HG03432 (cell line): ENCODE measurements around the gene CILP2.

Source experiments
- ATAC-seq: cut with Tn5 transposase; IDR thresholded peaks from one replicate; pipeline ENCODE4 v1.9.1; 2021; ENCODE audit warnings: mild to moderate bottlenecking, moderate library complexity; ENCODE audit not compliant: unreplicated experiment

CILP2 gene

GRCh38 chr19:19562665-19563347 lies 24.7 kb downstream of the CILP2 start:
- no peak for ATAC-seq

- no peak for ATAC-seq
Observed at GRCh38 chr19:19563348-19563848, 25.3 kb downstream of the CILP2 start.

GRCh38 chr19:19566306-19566705 lies 28.2 kb downstream of the CILP2 start:
- no peak for ATAC-seq

- no peak for ATAC-seq
Observed at GRCh38 chr19:19567391-19567790, 29.3 kb downstream of the CILP2 start.

DNA sequence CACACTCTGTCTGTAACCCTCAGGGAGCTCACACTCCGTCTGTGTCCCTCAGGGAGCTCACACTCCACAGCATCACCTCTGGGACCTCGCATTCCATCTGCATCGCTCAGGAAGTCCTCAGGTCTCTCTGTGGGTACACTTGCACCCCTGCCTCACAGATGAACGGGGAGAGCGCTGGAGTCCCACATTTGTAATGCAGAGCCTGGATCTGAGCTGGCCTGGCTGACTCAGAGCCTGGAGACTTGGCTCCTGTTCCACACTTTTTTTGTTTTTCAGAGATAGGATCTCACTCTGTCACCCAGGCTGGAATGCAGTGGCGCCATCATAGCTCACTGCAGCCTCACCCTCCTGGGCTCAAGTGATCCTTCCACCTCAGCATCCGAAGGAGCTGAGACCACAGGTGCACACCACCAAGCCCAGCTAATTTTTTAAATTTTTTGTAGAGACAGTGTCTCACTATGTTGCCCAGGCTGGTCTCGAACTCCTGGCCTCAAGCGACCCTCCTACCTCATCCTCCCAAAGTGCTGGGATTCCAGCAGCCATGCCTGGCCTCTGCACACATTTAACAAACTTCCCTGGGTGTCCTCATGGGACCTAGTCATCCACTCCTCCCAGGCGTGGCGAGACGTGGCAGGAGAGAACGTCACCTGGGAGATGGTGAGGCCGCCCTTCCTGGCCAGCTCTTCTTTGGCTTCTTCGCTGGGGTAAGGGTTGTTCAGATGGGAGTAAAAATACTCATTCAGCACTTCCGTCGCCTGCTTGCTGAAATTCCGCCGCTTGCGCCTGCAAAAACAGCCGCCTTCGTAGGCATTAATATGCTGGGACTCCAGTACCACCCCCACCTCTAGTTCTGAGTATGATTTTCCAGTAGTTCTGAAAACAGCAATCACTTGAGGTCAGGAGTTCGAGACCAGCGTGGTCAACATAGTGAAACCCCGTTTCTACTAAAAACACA lies 31.0 kb downstream of the CILP2 start:
- no peak for ATAC-seq

- no peak for ATAC-seq
Observed at GRCh38 chr19:19570571-19570970, 32.5 kb downstream of the CILP2 start.

- no peak for ATAC-seq
Observed at GRCh38 chr19:19571071-19571786, 33.2 kb downstream of the CILP2 start.

DNA sequence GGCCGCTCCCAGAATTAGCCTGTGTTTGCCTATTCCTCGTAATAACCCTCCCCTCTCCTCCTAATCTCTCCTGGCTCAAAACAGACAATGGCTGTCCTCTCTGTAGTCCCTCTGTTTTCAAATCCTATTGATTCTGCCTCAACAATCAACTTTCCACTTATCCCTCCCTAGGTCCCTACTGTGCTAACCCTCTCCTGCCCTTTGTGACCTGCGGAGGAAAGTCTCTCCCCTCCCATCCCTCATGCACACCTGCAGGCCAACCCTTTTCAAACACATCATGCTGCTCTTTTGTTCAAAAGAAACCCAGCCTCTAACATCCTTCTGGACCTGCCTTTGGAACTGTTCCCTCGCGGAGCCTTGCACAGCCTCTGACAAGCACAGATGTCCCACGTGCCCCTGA lies 37.3 kb downstream of the CILP2 start:
- ATAC-seq, result no peak

- ATAC-seq, result no peak
Observed at GRCh38 chr19:19578252-19578651, 40.2 kb downstream of the CILP2 start.

DNA sequence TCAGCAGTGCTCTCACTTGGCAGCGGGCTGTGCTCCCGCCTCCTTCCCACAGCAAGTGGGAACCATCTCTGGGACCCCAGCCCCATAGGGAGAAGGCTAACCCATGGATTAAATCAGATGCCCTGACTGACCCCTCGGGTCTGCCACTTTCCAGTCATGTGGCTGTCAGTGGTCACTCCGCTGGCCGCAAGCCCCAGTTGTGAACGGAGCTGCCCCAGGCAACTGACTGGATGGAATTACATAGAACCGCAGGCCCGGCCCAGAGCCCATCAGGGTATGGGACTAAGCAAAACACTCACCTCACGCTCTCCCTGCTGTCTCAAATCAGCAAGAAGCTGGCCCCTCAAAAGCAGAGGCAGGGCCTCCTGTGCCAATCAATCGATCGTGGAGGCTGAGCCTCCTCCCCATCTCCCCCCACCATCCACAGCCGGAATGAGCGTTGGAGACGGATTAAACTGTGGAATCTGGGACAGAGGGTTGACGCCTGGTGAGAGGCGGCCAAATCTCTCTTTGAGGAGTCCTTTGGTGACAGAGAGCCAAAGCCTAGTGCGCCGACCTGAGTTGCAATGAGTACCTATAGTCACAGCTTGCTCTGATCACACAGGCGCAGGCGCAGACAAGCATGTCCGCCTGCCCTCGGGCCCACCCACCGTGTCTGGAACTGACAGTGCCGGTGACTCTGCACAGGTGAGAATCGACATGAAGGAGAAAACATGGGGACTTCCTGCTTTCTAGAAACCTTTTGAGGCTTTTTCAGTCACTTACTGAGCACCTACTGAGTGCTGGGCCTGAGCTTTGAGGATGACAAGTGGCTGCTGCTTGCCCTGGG lies 41.7 kb downstream of the CILP2 start:
- ATAC-seq, result no peak

GRCh38 chr19:19580418-19580817 lies 42.4 kb downstream of the CILP2 start:
- ATAC-seq, result no peak

DNA sequence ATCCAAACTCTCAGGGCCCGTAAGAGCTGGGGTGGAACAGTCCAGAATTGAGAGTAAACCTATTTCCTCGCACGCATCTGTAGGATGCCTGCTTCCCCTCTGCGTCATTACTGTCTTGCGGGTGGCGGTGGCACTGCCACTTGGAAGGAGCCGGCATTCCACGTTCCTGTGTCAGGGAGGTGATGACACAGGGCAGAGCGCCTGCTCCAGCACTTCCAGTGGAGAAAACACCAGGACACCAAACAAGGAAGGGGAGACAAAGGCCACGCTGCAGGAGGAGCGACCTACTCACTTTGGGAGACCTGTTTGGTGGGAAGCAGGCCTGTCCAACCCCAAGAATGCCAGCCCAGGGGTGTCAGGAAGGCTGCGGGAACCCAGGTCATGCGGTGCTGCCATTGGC lies 43.3 kb downstream of the CILP2 start:
- no peak for ATAC-seq

DNA sequence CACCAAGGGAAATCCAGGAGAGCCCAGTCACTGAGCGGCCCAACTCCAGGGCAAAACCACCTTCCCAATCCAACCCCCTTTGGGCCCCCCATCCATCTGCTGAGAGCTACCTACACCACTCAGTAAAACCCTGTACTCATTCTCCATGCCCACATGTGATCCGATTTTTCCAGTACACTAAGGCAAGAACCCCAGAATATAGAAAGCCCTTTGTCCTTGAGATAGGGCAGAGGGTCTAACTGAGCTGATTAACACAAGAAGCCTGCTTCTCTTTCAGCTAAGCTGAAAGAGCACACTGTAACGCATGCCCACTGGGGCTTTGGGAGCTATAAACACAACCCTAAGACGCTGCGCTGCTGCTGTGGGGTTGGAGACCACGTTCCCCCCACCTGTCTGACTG lies 44.4 kb downstream of the CILP2 start:
- ATAC-seq, result no peak

DNA sequence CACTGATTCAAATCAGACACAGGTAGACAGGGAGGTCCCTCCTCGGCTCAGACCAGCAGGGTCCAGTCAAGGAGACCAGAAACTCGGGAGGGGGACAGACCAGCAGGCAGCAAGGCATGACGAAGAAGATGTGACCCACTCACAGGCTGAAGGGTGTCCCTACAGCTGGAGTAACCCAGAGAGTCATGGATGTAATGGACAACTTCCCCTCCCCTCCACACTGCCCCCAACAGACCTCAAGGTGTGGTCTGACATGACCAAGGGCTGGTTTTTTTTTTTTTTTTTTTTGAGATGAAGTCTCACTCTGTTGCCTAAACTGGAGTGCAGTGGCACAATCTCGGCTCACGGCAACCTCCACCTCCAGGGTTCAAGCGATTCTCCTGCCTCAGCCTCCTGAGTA lies 46.3 kb downstream of the CILP2 start:
- no peak for ATAC-seq

DNA sequence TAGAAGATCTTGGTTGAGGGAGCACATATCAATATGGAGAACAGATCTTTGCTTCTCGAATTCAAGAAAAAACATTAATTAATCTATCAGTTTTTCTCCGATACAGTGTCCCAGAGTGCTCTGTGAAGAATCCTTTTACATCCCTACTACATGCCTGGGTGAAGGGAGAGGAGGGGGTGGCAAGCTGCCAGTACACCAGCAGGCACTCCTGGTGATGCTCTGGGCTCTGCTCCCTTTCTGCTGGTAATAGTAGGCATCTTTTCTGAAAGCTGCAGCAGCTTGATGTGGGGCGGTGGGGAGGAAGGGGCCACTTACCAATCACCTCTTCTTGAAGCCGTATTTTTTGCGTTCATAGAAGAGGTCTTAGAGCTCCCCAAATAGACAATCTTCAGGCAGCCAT lies 49.7 kb downstream of the CILP2 start:
- ATAC-seq, result no peak

GRCh38 chr19:19588546-19588945 lies 50.5 kb downstream of the CILP2 start:
- ATAC-seq, result no peak

DNA sequence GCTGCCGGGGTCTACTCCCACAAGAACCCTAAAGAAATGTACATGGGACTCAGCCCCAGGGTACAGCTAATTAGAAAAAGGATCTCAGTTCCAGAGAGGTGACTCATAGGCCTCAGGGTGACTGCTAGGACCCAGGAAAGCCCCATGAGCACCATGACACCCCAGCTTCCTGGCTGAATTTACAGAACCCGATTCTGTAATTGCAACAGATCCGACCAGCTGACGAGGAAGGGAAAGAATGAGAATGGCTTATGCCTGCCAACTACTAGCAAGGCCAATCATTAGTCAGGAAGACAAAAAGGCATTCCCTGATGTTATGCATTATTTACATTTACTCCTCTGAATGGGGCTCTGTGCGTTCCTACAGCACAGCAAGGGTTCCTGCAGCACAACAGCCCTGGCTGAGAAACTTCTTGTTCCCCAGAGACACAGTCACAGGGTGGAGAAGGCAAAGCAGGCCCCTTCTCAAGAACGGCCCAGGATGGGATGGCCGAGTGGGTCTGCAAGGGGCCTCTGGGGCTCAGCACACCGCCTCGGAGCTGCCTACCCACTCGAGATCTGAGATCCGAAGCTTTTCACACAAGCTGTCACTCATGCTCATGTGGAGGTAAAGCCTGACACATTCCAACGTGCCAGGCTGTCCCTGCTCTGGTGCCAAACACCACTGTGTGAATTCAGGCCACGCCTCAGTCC lies 53.2 kb downstream of the CILP2 start:
- peak; percentile 77 for ATAC-seq

DNA sequence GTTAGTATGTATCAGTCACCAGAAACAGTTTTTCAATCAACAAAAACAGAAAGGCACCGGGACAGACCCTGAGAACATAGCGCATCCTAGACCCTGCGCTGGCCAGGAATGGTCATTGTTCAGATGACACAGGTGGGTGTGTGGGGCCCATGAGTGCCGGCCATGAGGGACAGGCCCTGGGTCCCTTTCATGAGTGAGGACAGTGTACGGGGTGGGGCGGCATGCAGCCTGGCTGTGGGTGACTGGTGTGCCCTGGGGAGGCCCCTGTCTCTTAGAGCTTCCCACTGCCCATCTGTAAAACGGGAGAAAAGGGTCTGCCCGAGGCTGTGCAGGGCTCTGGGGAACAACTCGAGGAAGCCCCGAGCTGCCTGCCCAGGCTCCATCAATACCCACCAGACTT lies 54.6 kb downstream of the CILP2 start:
- ATAC-seq, result no peak

DNA sequence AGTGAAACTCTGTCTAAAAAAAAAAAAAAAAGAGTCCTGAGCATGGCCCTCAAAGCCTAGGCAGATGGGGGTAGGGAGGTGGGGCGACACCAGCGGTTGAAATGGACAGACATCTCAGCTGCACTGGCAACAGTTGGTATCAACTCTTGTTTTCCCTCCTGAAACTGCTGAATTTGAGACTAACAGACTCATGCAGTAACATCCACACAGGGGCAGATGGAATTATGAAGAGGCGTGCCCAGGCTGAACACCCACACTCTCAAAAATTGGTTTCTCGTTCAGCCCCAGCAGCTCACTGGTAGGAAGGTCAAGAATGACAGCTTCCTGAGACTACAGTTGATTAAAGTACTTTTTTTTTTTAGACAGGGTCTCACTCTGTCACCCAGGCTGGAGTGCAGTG lies 56.3 kb downstream of the CILP2 start:
- no peak for ATAC-seq

- no peak for ATAC-seq
Observed at GRCh38 chr19:19595171-19595701, 57.2 kb downstream of the CILP2 start.
